NCI-H2081 (cell line): ENCODE data around the gene USP36.
"Not testable (repeated sequence)": the region's sequence is repeated elsewhere in the genome, so short reads cannot be mapped to it uniquely, and the experiment has no call there.

ENCODE experiments used
- DNase-seq, 2 experiments: peaks; one replicate each; lab custom pipeline; 2025; lab: John Stamatoyannopoulos, UW

Gene USP36

GRCh38 chr17:78872486-78872885 lies 31.9 kb upstream of the USP36 start:
- no peak for DNase-seq

GRCh38 chr17:78870621-78871020 lies 30.0 kb upstream of the USP36 start:
- DNase-seq = no peak

DNA sequence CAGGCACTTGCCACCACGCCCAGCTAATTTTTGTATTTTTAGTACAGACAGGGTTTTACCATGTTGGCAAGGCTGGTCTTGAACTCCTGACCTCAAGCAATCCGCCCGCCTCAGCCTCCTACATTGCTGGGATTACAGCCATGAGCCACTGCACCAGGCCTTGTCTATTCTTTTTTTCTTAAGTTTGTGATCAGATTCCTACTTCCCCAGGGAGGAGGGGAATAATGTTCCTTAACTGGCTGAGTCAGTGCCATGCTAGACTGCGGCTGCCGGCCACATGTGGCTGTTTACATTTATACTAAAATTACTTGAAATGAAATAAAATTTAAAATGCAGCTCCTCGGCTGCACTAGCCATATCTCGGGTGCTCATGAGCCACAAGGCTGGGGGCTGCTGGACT lies 27.8 kb upstream of the USP36 start:
- no peak for DNase-seq

DNA sequence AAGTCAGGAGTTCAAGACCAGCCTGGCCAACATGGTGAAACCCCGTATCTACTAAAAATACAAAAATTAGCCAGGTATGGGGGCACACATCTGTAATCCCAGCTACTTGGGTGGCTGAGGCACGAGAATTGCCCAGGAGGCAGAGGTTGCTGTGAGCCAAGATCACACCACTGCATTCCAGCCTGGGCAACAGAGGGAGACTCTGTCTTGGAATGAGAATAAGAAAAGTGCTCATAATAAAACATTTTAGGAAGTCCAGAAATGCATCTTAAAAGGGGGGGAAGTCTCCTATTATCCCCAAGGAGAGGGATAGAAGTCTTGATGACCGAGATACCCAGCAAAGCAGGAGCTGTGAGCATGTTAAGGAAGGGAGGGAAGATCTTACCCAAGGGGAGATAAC lies 26.4 kb upstream of the USP36 start:
- DNase-seq = not testable (repeated sequence)

GRCh38 chr17:78865682-78866390 lies 25.2 kb upstream of the USP36 start:
- DNase-seq = peak; percentile 74 to 81

GRCh38 chr17:78864117-78864516 lies 23.5 kb upstream of the USP36 start:
- no peak for DNase-seq

- DNase-seq = peak in 1 of 2 experiments; percentile 22
Observed at GRCh38 chr17:78862073-78863023, 21.7 kb upstream of the USP36 start.

- no peak for DNase-seq
Observed at GRCh38 chr17:78861229-78861628, 20.6 kb upstream of the USP36 start.

GRCh38 chr17:78859051-78859450 lies 18.4 kb upstream of the USP36 start:
- no peak for DNase-seq

- DNase-seq = no peak
Observed at GRCh38 chr17:78857266-78857665, 16.7 kb upstream of the USP36 start.

- no peak for DNase-seq
Observed at GRCh38 chr17:78855561-78856165, 15.0 kb upstream of the USP36 start.

DNA sequence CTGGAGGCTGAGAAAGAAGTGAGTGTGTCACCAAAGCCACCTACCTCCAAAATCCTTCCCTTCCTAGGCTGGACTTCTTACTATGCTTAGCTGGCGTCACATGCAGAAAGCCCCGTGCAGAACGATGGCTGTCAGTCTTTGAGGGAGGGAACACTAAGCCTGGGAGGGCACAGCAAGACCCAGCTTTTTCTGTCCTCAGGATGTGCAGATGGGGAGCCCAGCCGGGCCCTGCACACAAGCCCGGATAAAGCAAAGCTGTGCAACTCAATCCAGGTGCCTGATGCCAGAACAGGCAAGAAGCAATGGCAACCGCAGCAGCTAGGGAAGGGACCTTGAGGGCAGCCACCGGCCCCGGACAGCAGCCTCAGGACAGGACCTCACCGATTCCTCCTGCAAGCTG lies 13.9 kb upstream of the USP36 start:
- no peak for DNase-seq

- DNase-seq = no peak
Observed at GRCh38 chr17:78853926-78854394, 13.3 kb upstream of the USP36 start.

- no peak for DNase-seq
Observed at GRCh38 chr17:78852709-78853121, 12.1 kb upstream of the USP36 start.

GRCh38 chr17:78849026-78849425 lies 8.4 kb upstream of the USP36 start:
- no peak for DNase-seq

DNA sequence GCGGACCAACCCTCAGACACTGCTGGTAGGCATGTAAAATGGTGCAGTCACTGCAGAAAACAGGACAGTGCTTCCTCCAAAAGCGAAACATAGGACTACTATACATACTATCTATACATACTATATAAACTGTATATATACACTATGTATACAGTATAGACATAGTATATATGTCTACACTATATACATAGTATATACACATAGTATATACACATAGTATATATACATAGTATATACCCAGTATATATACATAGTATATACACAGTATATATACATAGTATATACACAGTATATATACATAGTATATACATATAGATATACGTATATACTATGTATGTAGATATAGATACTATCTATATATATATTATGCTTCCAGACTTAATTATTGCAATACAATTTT lies 6.4 kb upstream of the USP36 start:
- DNase-seq = no peak

DNA sequence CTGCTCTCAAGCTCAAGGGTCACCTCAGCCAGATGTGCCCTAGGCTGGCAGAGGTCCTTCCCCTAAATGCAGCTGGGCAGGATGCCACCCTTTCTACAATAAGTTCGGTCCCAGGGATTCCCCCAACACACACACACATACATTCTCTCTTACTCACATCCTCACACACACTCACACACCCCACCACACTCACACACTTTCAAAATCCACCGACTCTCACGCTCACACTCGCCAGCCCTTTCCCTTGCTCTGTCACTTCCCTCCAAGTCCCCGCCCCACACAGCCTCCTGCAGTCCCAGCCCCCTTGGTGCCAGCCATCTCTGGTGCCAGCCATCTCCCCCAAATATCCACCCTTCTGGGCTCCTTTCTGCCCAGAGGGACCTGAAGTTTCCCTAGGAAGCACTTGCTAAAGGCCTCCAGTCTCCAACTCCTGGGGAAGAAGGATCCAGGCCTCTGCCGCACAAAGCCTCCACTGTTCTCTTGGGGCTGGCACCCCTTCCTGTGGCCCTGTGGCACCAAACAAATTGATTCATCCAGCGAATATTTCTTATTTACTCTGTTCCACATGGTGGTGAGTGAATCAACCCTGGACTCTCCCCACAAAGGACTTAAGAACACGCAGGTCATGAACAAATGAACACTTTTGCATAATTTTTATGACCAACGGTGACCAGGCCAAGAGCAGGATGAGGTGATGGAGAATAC lies 3.8 kb upstream of the USP36 start:
- DNase-seq = no peak

- peak; percentile 22 to 53 for DNase-seq
Observed at GRCh38 chr17:78842881-78843565, 2.4 kb upstream of the USP36 start.

- DNase-seq = no peak
Observed at GRCh38 chr17:78840530-78840779, 159 bp downstream of the USP36 start.

- no peak for DNase-seq
Observed at GRCh38 chr17:78839762-78840529, 668 bp downstream of the USP36 start.

DNA sequence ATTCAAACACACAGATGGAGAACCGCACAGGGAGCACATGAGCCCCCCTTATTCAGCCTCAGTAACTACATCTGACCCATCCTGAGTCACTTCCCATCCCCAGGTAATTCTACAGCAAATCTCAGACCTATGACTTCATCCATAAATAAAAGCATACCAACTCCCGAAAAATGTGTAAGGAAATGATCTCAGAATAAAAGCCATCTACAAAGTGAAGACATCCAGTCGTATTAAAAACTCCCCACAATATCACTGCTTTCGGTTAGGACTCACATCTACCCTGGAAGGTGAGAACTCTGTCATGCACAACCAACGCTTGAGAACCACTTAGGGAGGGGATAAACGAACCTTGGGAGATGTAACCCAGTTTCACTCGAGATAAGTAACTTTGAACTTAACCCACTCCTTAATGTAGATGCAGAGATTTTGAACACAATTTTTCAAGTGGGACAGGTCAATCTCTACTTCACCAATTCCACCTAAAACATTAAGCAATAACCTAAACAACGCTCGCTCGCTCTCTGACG lies 1.3 kb downstream of the USP36 start:
- no peak for DNase-seq
